Measurements from ENCODE around the gene HGF.

GRCh38 chr7:81743665-81744064 is 26.2 kb downstream of the HGF start:
- no peak for TF ChIP-seq EZH2phosphoT487 (conservative IDR thresholded peaks at IDR 0.05; ENCODE audit: low read length)
- TF ChIP-seq CTCF (IDR thresholded peaks at IDR 0.05; ENCODE audit: insufficient read depth, low read length, poor library complexity, severe bottlenecking): no peak
